MM.1S (cell line): Measurements from ENCODE around the gene SCN4A.

Experiments
- DNase-seq: peaks from one replicate; pipeline ENCODE4 v3.0.0-alpha.2; 2015
- H2AFZ ChIP-seq: fragments of 300-600 bp; sonication (generic); 2 replicates; pipeline ENCODE4 v1.6.0; 2016; ENCODE audit warnings: antibody characterized with exemption, low read length
- H3F3A ChIP-seq: fragments of 300-600 bp; sonication (generic); 2 replicates; pipeline ENCODE4 v1.6.1; 2016; ENCODE audit warnings: mild to moderate bottlenecking, antibody characterized with exemption, low read length, moderate library complexity, mixed read lengths; ENCODE audit not compliant: insufficient read depth
- H3K27ac ChIP-seq: fragments of 300-600 bp; sonication (generic); 2 replicates; pipeline ENCODE4 v1.5.1; 2016; ENCODE audit warnings: mild to moderate bottlenecking, low read length
- H3K27me3 ChIP-seq: fragments of 300-600 bp; sonication (generic); replicated peaks from 2 replicates; pipeline ENCODE4 v1.6.0; 2016; ENCODE audit warnings: low read length; ENCODE audit not compliant: insufficient read depth
- H3K36me3 ChIP-seq: fragments of 300-600 bp; sonication (generic); replicated peaks from 2 replicates; pipeline ENCODE4 v1.6.1; 2016; ENCODE audit warnings: mild to moderate bottlenecking, low read length, mixed read lengths; ENCODE audit not compliant: insufficient read depth
- H3K4me1 ChIP-seq: fragments of 300-600 bp; sonication (generic); 2 replicates; pipeline ENCODE4 v1.6.1; 2016; ENCODE audit warnings: low read length, mixed read lengths
- H3K4me2 ChIP-seq: fragments of 300-600 bp; sonication (generic); 2 replicates; pipeline ENCODE4 v1.6.0; 2016; ENCODE audit warnings: low read depth, low read length
- H3K4me3 ChIP-seq: fragments of 300-600 bp; sonication (generic); 2 replicates; pipeline ENCODE4 v1.5.1; 2016; ENCODE audit warnings: low read length, mixed read lengths
- H3K79me2 ChIP-seq: fragments of 300-600 bp; sonication (generic); 2 replicates; pipeline ENCODE4 v1.6.1; 2016; ENCODE audit warnings: mixed run types, low read length, mixed read lengths
- H3K9ac ChIP-seq: fragments of 300-600 bp; sonication (generic); 2 replicates; pipeline ENCODE4 v1.6.1; 2016; ENCODE audit warnings: low read length, mixed read lengths
- H3K9me2 ChIP-seq: fragments of 300-600 bp; sonication (generic); replicated peaks from 2 replicates; pipeline ENCODE4 v1.6.1; 2016; ENCODE audit warnings: mild to moderate bottlenecking, low read length, mixed read lengths; ENCODE audit not compliant: insufficient read depth
- H3K9me3 ChIP-seq: fragments of 300-600 bp; sonication (generic); replicated peaks from 2 replicates; pipeline ENCODE4 v1.6.1; 2016; ENCODE audit warnings: mild to moderate bottlenecking, low read length, mixed read lengths; ENCODE audit not compliant: insufficient read depth
- H4K20me1 ChIP-seq: fragments of 300-600 bp; sonication (generic); 2 replicates; pipeline ENCODE4 v1.6.1; 2016; ENCODE audit warnings: mild to moderate bottlenecking, low read length, moderate library complexity, mixed read lengths; ENCODE audit not compliant: insufficient read depth
- CTCF ChIP-seq: fragments of 300-600 bp; sonication (generic); IDR thresholded peaks from 2 replicates; pipeline ENCODE4 v1.5.1; 2016; ENCODE audit warnings: antibody characterized with exemption, low read length, mixed read lengths
- EZH2 ChIP-seq: fragments of 300-600 bp; sonication (generic); optimal IDR thresholded peaks from 2 replicates; pipeline ENCODE3; 2017; ENCODE audit warnings: low read depth, mild to moderate bottlenecking, antibody characterized with exemption, low read length, mixed read lengths
- EZH2phosphoT487 ChIP-seq: fragments of 300-600 bp; sonication (generic); IDR thresholded peaks from 2 replicates; pipeline ENCODE4 v1.6.1; 2018; ENCODE audit warnings: antibody characterized with exemption, low read length

The SCN4A gene

GRCh38 chr17:63997341-63998048, 24.8 kb upstream of the SCN4A start:
- Histone ChIP-seq H3K4me1 (no peaks in the 10 kb centered on the region), H3K4me2 (no peak overlapping the region), H3K4me3 (no peak overlapping the region; the same call in 1 of the 2 replicates), H4K20me1 (no peaks in the 10 kb centered on the region), H3K79me2 (no peaks in the 10 kb centered on the region), H3K9me2 (no peaks in the 10 kb centered on the region), H3K27me3 (0 out of 2 replicates have a peak, but pooled peaks cover 1% of the 10 kb centered on the region), H3K9ac (no peak overlapping the region), H2AFZ (no peak overlapping the region), H3K36me3 (no peaks in the 10 kb centered on the region), H3K9me3 (no peaks in the 10 kb centered on the region), H3F3A (no peaks in the 10 kb centered on the region), H3K27ac (no peak overlapping the region)
- no peak for DNase-seq
- TF ChIP-seq EZH2, result no peak
- TF ChIP-seq CTCF, result no peak
- TF ChIP-seq EZH2phosphoT487, result no peak

GRCh38 chr17:63996430-63997182, 23.9 kb upstream of the SCN4A start:
- Histone ChIP-seq H4K20me1 (no peaks in the 10 kb centered on the region), H3F3A (no peaks in the 10 kb centered on the region), H3K9me2 (no peaks in the 10 kb centered on the region), H3K36me3 (no peaks in the 10 kb centered on the region), H3K4me3 (no peak overlapping the region), H3K4me1 (no peaks in the 10 kb centered on the region), H3K4me2 (no peak overlapping the region), H3K27ac (no peak overlapping the region), H3K27me3 (0 out of 2 replicates have a peak, but pooled peaks cover 3% of the 10 kb centered on the region), H2AFZ (no peak overlapping the region), H3K79me2 (no peaks in the 10 kb centered on the region), H3K9ac (no peak overlapping the region), H3K9me3 (no peaks in the 10 kb centered on the region)
- no peak for TF ChIP-seq CTCF
- TF ChIP-seq EZH2phosphoT487, result no peak
- no peak for TF ChIP-seq EZH2
- no peak for DNase-seq

- 0 out of 2 replicates have a peak, but pooled peaks cover 3% of the 10 kb centered on the region for H3K27me3 ChIP-seq
- no peak overlapping the region for H2AFZ ChIP-seq
- DNase-seq, result no peak
- H3K36me3 ChIP-seq, result no peaks in the 10 kb centered on the region
- no peaks in the 10 kb centered on the region for H3F3A ChIP-seq
- H3K4me3 ChIP-seq, result no peak overlapping the region
- H3K4me2 ChIP-seq, result no peak overlapping the region
- H3K4me1 ChIP-seq, result no peaks in the 10 kb centered on the region
- no peaks in the 10 kb centered on the region for H3K9me2 ChIP-seq
- no peak for TF ChIP-seq CTCF
- no peak for TF ChIP-seq EZH2
- TF ChIP-seq EZH2phosphoT487, result no peak
- no peaks in the 10 kb centered on the region for H4K20me1 ChIP-seq
- no peaks in the 10 kb centered on the region for H3K79me2 ChIP-seq
- H3K27ac ChIP-seq, result no peak overlapping the region
- H3K9ac ChIP-seq, result no peak overlapping the region
- H3K9me3 ChIP-seq, result no peaks in the 10 kb centered on the region
These were observed 22.9 kb upstream of the SCN4A start for GRCh38 chr17:63995626-63996025.
